PC-3 (cell line): ENCODE data around the gene EFNA5.

Experiments used
- CTCF ChIP-seq: fragments of 300-600 bp; sonication (generic); conservative IDR thresholded peaks from 2 replicates; pipeline ENCODE4 v1.5.1; 2017; ENCODE audit warnings: antibody characterized with exemption, low read depth, mild to moderate bottlenecking, low read length
- EZH2 ChIP-seq: fragments of 300-600 bp; sonication (generic); IDR thresholded peaks from one replicate; pipeline ENCODE4 v1.6.1; 2017; ENCODE audit warnings: antibody characterized with exemption, mild to moderate bottlenecking, low read length; ENCODE audit not compliant: unreplicated experiment
- EZH2phosphoT487 ChIP-seq: fragments of 300-600 bp; sonication (generic); IDR thresholded peaks from 2 replicates; pipeline ENCODE4 v1.6.1; 2018; ENCODE audit warnings: mild to moderate bottlenecking, antibody characterized with exemption, low read length, borderline replicate concordance

- TF ChIP-seq CTCF (no peak), EZH2phosphoT487 (no peak), EZH2 (no peak)
Observed at GRCh38 chr5:107373549-107374263, 297.0 kb downstream of the EFNA5 start.
